GM19023 (cell line): ENCODE data around the gene CCL21.
A peak's percentile ranks its signal among the peaks of the same experiment; 100 is the strongest.

Source experiments
- ATAC-seq: cut with Tn5 transposase; IDR thresholded peaks from one replicate; pipeline ENCODE4 v1.9.1; 2021; ENCODE audit warnings: mild to moderate bottlenecking, moderate library complexity; ENCODE audit not compliant: unreplicated experiment

The CCL21 gene

GRCh38 chr9:34675048-34675714 lies 34.8 kb downstream of the CCL21 start:
- no peak for ATAC-seq

DNA sequence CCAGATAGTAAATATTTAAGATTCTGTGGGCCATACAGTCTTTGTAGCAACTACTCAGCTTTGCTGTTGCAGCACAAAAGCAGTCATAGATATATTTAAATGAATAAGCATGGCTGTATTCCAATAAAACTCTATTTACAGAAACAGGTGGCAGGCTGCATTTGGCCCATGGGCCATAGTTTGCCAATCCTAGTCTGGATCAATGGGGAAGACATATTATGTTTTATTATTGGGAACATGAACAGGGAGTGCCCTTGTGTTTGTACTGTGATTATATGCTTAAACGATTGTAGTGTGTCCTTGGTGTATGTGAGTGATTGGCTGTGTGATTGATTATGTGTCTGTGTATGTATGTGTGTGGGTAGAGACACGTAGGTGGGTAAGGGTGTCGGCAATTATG lies 35.5 kb downstream of the CCL21 start:
- ATAC-seq = no peak

- ATAC-seq = no peak
Observed at GRCh38 chr9:34671307-34671706, 38.6 kb downstream of the CCL21 start.

DNA sequence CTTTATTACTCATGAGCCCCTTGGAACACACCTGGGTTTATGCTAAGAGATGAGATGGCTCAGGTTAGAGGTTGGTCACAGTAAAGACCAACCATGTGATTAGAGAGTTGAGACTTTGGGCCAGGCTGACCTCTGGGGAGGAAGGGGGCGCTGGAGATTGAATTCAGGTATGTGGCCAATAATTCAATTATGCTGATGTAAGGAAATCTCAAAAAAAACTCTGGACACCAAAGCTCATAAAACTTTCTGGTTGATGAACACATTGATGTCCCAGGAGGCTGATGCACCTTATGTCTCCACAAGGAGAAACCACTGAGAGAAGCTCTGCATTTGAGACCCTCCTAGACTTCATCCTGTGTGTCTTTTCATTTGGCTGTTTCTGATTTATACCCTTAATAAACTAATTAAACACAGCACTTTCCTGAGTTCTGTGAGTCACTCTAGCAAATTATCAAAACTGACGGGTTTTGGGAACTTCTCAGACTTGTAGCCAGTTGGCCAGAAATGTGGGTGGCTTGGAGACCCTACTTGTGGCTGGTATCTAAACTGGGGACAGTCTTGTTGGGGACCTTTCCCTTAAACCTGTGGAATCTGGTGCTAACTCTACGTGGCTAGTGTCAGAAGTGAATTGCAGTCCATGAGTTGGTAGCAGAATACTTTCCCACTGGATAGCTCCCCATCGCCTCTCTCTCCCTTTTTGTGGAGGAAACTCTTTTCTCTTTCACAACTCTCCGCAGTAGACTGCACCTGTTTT lies 40.0 kb downstream of the CCL21 start:
- ATAC-seq = no peak

- ATAC-seq = peak; percentile 71
Observed at GRCh38 chr9:34665381-34666250, 44.3 kb downstream of the CCL21 start.

DNA sequence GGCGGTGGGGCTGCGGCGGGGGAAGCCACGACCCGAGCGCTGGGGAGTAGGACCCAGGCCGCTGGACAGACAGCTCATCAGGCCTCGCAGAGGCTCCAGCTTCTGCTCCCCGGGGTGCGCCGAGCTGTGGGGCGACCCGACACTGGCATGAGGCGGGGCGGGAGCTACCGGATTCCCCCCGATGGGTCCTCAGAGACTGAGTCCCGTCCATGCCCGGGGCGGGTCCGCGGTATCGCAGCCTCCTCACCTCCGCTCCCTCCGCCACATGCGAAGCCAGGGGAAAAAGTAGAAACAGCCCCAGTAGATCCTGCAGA lies 44.9 kb downstream of the CCL21 start:
- ATAC-seq = peak; percentile 6

DNA sequence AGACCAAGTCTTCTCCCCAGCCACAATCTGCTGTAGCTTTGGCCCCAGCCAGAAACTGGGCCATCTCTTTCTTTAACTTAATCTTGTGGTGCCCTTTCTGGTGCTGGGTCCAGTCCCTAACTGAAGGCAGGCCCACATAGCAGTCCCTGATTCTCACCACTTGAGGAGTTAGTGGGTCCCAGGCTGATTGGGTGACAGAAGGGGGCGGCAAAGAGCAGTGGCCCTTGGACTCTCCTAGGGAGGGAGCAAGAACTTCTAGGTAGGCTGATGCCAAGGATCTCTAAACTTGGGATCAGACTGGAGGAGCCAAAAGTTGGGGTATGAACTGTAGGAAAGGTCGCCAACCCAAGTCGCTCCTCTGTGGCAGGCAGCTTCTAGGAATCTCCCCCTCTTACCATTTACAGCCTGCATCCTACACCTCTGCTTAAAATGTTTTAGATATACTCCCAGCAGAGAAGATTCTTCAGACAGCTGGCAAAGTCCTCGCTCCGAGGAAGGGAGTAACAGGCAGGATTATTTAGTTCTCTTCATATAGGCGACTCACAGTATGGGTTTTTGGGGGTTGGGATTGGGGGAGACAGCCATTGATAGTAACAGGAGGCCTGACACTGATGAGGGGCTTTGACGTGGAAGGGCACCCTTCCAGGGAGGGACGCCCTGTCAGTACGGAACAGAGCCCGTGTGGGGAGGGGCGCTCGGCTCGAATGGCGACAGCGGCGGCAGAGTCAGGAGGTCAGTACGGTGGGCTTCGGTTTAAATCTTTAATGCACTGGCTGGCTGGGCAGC lies 45.5 kb downstream of the CCL21 start:
- ATAC-seq = peak; percentile 42

DNA sequence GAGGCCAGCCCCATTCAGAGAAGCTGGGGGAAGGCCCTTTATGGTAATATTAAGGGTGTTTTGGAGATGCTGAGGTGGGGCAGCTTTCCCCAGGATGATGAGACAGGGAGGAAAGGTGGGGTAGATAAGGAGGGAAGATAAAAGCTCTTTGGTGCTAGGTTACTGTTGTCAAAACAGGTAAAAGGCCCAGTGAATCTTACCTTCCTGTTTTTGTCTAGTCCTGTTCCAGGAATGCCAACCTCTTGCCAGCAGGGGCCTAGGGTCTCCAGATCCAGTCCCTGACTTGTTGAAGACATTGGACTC lies 46.7 kb downstream of the CCL21 start:
- no peak for ATAC-seq

DNA sequence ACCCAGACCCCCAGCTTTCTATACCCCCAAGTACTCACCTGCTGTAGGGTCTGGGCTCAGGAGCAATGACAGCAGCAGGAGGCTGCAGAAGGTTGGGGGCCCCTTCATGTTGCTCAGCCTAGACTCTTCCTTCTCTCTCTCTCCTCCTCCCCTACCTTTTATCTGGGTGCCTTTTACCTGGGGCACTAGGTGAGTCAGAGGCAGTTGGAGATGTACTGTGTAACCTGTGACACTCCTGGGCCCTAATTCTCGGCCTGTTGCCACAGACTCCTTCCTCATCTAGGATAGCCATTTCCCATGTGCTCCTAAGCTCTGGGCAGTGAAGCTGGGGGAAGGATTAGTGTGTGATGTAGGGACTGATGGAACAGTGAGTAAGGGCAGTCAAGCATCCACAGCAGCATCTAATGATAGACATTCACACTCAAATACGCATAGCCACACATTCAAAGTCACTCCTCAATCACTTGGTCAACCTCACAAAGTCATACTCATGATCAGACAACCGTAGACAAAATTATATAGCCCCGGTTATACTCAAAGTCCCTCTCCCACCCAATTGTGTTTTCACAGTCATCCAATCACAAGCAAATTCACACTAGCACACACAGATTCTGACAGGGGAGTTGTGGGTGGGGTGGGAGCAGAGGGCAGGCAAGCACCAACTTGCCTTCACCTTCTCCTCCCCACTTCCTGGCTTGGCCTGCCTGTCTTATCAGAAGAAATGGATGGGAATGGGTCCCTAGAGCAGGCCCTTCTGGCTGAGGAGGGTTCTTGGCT lies 47.2 kb downstream of the CCL21 start, which contains the start of gene CCL27:
TSS of gene CCL27 (minus strand) at position 132 of the 777 bp plus-strand sequence. CDS start at position 108, 24 bp downstream.
- no peak for ATAC-seq

- ATAC-seq = no peak
Observed at GRCh38 chr9:34659592-34660253, 50.2 kb downstream of the CCL21 start.
